GM18951 (cell line): Measurements from ENCODE around the gene CERS6.

Source experiments
- POLR2A ChIP-seq: IDR thresholded peaks from 4 replicates; pipeline ENCODE4 v1.6.1; 2011; ENCODE audit warnings: mild to moderate bottlenecking; ENCODE audit not compliant: insufficient read length, insufficient read depth; ENCODE audit errors: extremely low read depth
- in situ Hi-C: fragments of 300-500 bp; cut with MboI; formaldehyde crosslinking; loops from one replicate; pipeline ENCODE4 v1.12.0; 2022; ENCODE audit warnings: low sequenced_read_pairs, mixed read lengths, inconsistent platforms; ENCODE audit not compliant: unreplicated experiment

The CERS6 gene

GRCh38 chr2:168594778-168595177 is 138.7 kb downstream of the CERS6 start:
- in situ Hi-C loops: no loop called here
- TF ChIP-seq POLR2A: no peak

DNA sequence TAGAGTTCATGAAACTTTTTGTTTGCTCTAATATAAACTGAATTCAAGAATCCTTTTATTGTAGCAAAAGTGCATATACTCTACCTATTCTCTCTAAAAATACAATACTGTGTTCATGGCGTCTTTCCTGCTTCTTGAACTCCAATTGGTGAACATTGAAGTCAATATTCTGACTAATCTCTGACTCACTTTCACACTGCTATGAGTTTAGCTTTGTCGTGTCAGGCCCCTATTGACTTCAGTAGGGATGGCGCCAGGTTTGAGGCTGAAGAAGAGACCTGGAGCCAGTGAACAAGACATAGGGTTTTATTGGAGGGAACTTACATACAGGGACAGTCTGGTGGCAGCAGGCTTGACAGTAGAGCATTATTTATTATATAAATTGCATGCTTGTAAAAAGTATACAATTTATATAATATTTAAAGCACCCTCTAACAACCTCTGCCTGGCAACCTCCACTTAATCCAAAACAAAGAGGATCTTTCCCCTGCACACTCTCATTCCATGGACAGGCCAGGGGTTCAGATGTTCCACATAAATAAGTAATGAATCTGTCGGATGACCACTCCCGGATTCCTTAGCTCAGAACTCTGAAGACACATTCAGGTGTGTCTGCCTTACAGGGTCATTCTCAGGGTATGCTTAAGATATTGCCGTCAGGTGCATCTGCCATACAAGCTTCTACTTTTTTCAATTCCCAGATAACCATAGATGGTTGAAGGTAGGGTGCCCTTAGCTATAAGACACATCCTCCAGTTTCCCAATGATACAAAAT is 141.0 kb downstream of the CERS6 start:
- in situ Hi-C loops: no loop called here
- TF ChIP-seq POLR2A: no peak

- no peak for TF ChIP-seq POLR2A
- in situ Hi-C loops: no loop called here
Observed at GRCh38 chr2:168599738-168600137, 143.7 kb downstream of the CERS6 start.

- TF ChIP-seq POLR2A: no peak
- in situ Hi-C loops: no loop called here
Observed at GRCh38 chr2:168600949-168601348, 144.9 kb downstream of the CERS6 start.

GRCh38 chr2:168601741-168602140 is 145.7 kb downstream of the CERS6 start:
- no peak for TF ChIP-seq POLR2A
- in situ Hi-C loops: no loop called here

GRCh38 chr2:168602379-168602778 is 146.3 kb downstream of the CERS6 start:
- in situ Hi-C loops: no loop called here
- TF ChIP-seq POLR2A: no peak

DNA sequence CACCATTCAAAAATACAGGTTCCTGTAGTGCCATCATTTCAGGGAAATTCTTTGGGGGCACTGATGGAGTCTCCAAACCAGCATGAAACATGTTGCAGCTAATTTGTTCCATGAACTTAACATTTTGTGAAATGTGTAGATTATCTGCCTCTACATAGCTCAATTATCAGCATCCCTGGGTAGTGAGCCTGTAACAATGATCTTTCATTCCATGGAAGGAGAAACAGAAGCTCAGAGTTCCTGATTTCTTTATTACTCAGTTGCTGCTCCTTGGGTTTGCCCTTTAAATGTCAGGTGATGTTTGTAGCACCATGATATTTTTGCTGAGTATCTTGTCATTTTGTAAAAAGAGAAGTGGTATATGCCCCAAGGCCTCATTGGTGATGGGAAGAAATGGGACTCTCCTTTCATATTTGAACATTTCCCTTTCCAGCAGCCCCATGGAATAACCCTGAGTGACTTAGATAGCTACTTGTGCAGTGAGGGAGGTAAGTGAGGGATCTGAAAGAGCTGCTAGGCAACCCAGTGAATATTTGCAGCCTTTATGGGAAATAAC is 146.9 kb downstream of the CERS6 start:
- in situ Hi-C loops: no loop called here
- no peak for TF ChIP-seq POLR2A

DNA sequence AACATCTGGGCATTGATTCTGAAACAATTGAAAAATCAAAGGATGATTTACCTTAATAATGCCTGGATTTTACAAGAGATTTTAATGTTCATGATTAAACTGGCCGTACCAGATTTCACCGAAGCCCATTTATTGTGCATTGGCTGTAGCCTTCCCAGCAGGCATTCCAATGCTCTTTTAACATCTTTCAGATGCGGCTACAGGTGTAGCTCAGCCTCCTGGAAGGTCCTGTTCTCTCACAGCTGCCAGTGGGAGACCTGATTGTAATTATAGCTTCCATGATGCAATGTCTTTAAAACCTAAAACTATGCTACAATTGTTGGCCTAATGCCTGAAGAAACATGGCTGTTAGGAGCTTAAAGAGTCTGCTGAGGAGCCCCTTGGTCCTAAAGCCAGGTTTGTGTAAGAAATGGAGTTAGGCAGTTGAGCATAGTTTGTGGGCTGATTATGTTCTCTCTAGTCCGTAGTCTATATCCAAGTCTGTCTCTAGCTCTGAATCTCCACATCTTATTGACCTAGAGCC is 147.4 kb downstream of the CERS6 start:
- no peak for TF ChIP-seq POLR2A
- in situ Hi-C loops: no loop called here

DNA sequence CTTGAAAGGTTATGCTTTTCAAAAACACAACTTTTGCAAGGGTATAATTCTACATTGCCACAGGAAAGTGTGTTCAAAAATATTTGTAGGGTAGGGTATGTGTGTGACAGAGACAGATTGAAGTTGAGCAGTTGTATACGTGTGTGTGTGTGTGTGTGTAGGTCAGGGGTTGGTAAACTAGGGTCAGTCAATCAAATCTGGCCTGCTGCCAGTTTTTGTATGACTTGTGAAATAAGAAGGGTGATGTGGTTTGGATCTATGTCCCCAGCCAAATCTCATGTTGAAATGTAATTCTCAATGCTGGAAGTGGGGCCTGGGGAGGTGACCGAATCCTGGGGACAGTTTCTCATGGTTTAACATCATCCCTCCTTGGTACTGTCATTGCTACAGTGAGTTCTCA is 148.2 kb downstream of the CERS6 start:
- TF ChIP-seq POLR2A: no peak
- in situ Hi-C loops: no loop called here

DNA sequence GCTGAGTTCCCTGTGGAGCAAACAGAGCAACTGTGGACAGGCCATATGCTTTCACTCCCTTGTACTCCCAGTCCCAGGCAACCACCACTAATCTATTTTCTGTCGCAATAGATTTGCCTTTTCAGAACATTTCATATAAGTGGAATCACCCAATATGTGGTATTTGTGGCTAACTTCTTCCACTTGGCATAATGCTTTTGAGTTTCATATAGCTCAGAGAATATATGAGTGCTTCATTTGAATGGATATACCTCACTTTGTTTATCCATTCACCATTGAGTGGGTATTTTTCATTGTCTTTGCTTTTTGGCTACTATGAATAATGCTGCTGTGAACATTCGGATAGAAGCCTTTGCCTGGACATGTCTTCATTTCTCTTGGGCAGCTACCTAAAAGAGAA is 151.9 kb downstream of the CERS6 start:
- in situ Hi-C loops: no loop called here
- no peak for TF ChIP-seq POLR2A

GRCh38 chr2:168608796-168609195 is 152.7 kb downstream of the CERS6 start:
- in situ Hi-C loops: no loop called here
- TF ChIP-seq POLR2A: no peak

- in situ Hi-C loops: no loop called here
- no peak for TF ChIP-seq POLR2A
Observed at GRCh38 chr2:168611091-168611490, 155.0 kb downstream of the CERS6 start.

DNA sequence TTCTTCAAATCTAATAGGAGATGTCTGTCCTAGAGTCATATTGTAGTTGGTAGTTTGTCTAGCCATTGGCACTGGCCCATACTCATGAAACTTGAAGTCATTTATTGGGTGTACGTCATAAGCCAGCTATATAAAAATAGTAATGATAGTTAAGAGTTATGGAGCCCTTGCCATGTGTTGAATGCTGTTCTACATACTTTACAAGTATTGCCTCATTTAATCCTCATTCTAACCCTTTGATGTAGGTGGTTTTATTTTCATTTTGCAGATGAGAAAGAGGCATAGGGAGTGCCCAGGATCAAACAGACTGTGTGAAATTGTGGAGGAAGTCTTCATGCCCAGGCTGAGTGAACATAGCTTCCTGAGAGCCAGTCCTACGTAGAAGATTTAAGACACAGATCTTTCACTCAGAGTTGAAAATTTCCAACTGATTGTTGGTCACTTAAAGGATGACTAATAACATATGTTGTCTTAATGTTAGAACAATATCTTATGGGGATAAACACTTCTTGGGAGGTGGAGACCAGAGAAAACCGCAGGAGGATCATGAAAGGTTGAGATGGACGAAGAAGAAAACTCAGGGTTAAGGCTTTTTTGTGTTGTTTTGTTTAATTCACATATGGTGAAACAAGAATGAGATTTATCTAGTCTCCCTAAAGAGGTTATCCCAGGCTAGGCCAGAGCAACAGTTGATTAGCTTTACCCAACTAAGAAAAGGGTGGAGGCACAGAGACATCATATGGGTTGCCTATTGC is 156.0 kb downstream of the CERS6 start:
- in situ Hi-C loops: no loop called here
- no peak for TF ChIP-seq POLR2A
